ENCODE measurements around the gene DENND1C.

DENND1C gene

GRCh38 chr19:6458695-6459261, 22.8 kb downstream of the DENND1C start:
- DNase-seq (ENCODE audit: low spot score) = no peak

GRCh38 chr19:6457958-6458694, 23.5 kb downstream of the DENND1C start:
- Histone ChIP-seq H3K4me3 (no peak overlapping the region), H3K27ac (no peak overlapping the region)
- TF ChIP-seq CTCF (IDR thresholded peaks at IDR 0.05) = no peak
- DNase-seq (ENCODE audit: low spot score) = no peak

More at GRCh38 chr19:6458695-6459261, 22.8 kb downstream of the DENND1C start:
- no peak for TF ChIP-seq CTCF (IDR thresholded peaks at IDR 0.05)
- H3K27ac ChIP-seq = peak overlapping the region; percentile 19 to 81
- peak overlapping the region; percentile 97 for H3K4me3 ChIP-seq

- no peak for TF ChIP-seq CTCF (IDR thresholded peaks at IDR 0.05)
- Histone ChIP-seq H3K27ac (no peak overlapping the region), H3K4me3 (no peak overlapping the region)
- no peak for DNase-seq (ENCODE audit: low spot score)
Measured at GRCh38 chr19:6455924-6456323, 25.7 kb downstream of the DENND1C start.

GRCh38 chr19:6453951-6454565, 27.5 kb downstream of the DENND1C start:
- DNase-seq (ENCODE audit: low spot score) = no peak
- H3K4me3 ChIP-seq = no peak overlapping the region
- no peak for TF ChIP-seq CTCF (IDR thresholded peaks at IDR 0.05)
- H3K27ac ChIP-seq = no peak overlapping the region

- Histone ChIP-seq H3K4me3 (no peak overlapping the region), H3K27ac (no peak overlapping the region)
- no peak for DNase-seq (ENCODE audit: low spot score)
- no peak for TF ChIP-seq CTCF (IDR thresholded peaks at IDR 0.05)
Measured at GRCh38 chr19:6452899-6453298, 28.7 kb downstream of the DENND1C start.

- DNase-seq (ENCODE audit: low spot score) = no peak
- H3K4me3 ChIP-seq = no peak overlapping the region
- TF ChIP-seq CTCF (IDR thresholded peaks at IDR 0.05) = no peak
Measured at GRCh38 chr19:6452223-6452614, 29.4 kb downstream of the DENND1C start.

More at GRCh38 chr19:6452223-6452614, 29.4 kb downstream of the DENND1C start:
- no peak overlapping the region for H3K27ac ChIP-seq
